HEK293 (cell line): ENCODE data around the gene KCTD12.

Experiments
- CTCF ChIA-PET: fragments of 350-600 bp; formaldehyde crosslinking; extraction: SDS; loops from one replicate; lab custom pipeline; 2021; ENCODE audit warnings: antibody characterized with exemption; lab: Yijun Ruan, JAX
- POLR2A ChIA-PET: fragments of 300-600 bp; formaldehyde crosslinking; extraction: SDS; loops from one replicate; lab custom pipeline; 2020; ENCODE audit warnings: antibody characterized with exemption, inconsistent platforms; lab: Yijun Ruan, JAX
- H3K27ac ChIP-seq: fragments of 200-500 bp; sonication (Bioruptor generic); 2 replicates; pipeline ENCODE4 v1.5.1; 2014; ENCODE audit warnings: low read depth, low read length, control low read depth, inconsistent platforms; ENCODE audit errors: extremely low read depth
- H3K36me3 ChIP-seq, 2 experiments: fragments of 200-500 bp in 1 of 2; sonication (Bioruptor generic) in 1 of 2; 1 replicate in 1 of 2; 2 replicates in 1 of 2; pipeline ENCODE4 v1.5.1; 2014 to 2017; ENCODE audit warnings: inconsistent platforms in 2 of 2, low read length in 2 of 2; ENCODE audit not compliant: control insufficient read depth in 2 of 2, insufficient read depth in 1 of 2
- H3K4me1 ChIP-seq: fragments of 200-500 bp; sonication (Bioruptor generic); 2 replicates; pipeline ENCODE4 v1.5.1; 2014; ENCODE audit warnings: mild to moderate bottlenecking, low read length, inconsistent platforms; ENCODE audit not compliant: control insufficient read depth, insufficient read depth
- H3K4me3 ChIP-seq: 2 replicates; pipeline ENCODE4 v1.5.1; 2011; ENCODE audit warnings: low read depth, mild to moderate bottlenecking, control low read depth, low read length, moderate library complexity
- H3K9me3 ChIP-seq: fragments of 200-500 bp; sonication (Bioruptor generic); 2 replicates; pipeline ENCODE4 v1.5.1; 2014; ENCODE audit warnings: low read depth, low read length, inconsistent platforms; ENCODE audit not compliant: control insufficient read depth, insufficient read depth
- HOXC10 ChIP-seq: sonication (generic); formaldehyde crosslinking; IDR thresholded peaks from 2 replicates; pipeline ENCODE4 v1.8.1; 2023; ENCODE audit warnings: mild to moderate bottlenecking, missing genetic modification reagents
- KLF8 ChIP-seq: fragments of 450-650 bp; formaldehyde crosslinking; IDR thresholded peaks from 2 replicates; pipeline ENCODE4 v1.5.1; 2016; ENCODE audit warnings: missing biosample characterization, missing genetic modification characterization
- MYNN ChIP-seq: fragments of 450-650 bp; formaldehyde crosslinking; IDR thresholded peaks from 2 replicates; pipeline ENCODE4 v1.5.1; 2016; ENCODE audit warnings: missing biosample characterization, missing genetic modification characterization, borderline replicate concordance
- PRDM1 ChIP-seq: fragments of 450-650 bp; formaldehyde crosslinking; IDR thresholded peaks from 2 replicates; pipeline ENCODE4; 2016; ENCODE audit warnings: missing biosample characterization, missing genetic modification characterization
- SALL2 ChIP-seq: fragments of 450-650 bp; formaldehyde crosslinking; IDR thresholded peaks from 2 replicates; pipeline ENCODE4 v1.5.0; 2017; ENCODE audit warnings: missing biosample characterization, mild to moderate bottlenecking, missing genetic modification characterization, borderline replicate concordance
- ZBTB10 ChIP-seq: fragments of 450-650 bp; formaldehyde crosslinking; IDR thresholded peaks from 2 replicates; pipeline ENCODE4 v1.5.1; 2016; ENCODE audit warnings: missing biosample characterization, missing genetic modification characterization
- ZBTB17 ChIP-seq: fragments of 450-650 bp; formaldehyde crosslinking; IDR thresholded peaks from 2 replicates; pipeline ENCODE4 v1.5.1; 2016; ENCODE audit warnings: missing biosample characterization, missing genetic modification characterization
- ZNF16 ChIP-seq: fragments of 450-650 bp; formaldehyde crosslinking; IDR thresholded peaks from 2 replicates; pipeline ENCODE4 v1.5.1; 2016; ENCODE audit warnings: low read depth, missing biosample characterization, missing genetic modification characterization
- ZNF174 ChIP-seq: fragments of 450-650 bp; formaldehyde crosslinking; IDR thresholded peaks from 2 replicates; pipeline ENCODE4 v1.5.0; 2017; ENCODE audit warnings: missing biosample characterization, mild to moderate bottlenecking, missing genetic modification characterization
- ZNF19 ChIP-seq: fragments of 450-650 bp; formaldehyde crosslinking; IDR thresholded peaks from 2 replicates; pipeline ENCODE4; 2016; ENCODE audit warnings: missing biosample characterization, missing genetic modification characterization, low read depth
- ZNF202 ChIP-seq: fragments of 450-650 bp; formaldehyde crosslinking; IDR thresholded peaks from 2 replicates; pipeline ENCODE4 v1.5.1; 2016; ENCODE audit warnings: missing biosample characterization, missing genetic modification characterization, borderline replicate concordance
- ZNF274 ChIP-seq, 2 experiments: fragments of 200-500 bp in 1 of 2; fragments of 450-650 bp in 1 of 2; sonication (Bioruptor generic) in 1 of 2; formaldehyde crosslinking in 1 of 2; IDR thresholded peaks; 2 replicates each; pipeline versions ENCODE4 v1.5.1 to v1.6.1; 2014 to 2016; ENCODE audit warnings: borderline replicate concordance in 1 of 2, inconsistent platforms in 1 of 2, low read length in 1 of 2, missing biosample characterization in 1 of 2, missing genetic modification characterization in 1 of 2
- ZNF404 ChIP-seq: fragments of 450-650 bp; formaldehyde crosslinking; IDR thresholded peaks from 2 replicates; pipeline ENCODE4 v1.5.1; 2017; ENCODE audit warnings: missing biosample characterization, missing genetic modification characterization
- ZNF521 ChIP-seq: fragments of 450-650 bp; formaldehyde crosslinking; IDR thresholded peaks from 2 replicates; pipeline ENCODE4 v1.5.1; 2017; ENCODE audit warnings: missing biosample characterization, mild to moderate bottlenecking, missing genetic modification characterization
- ZNF544 ChIP-seq: fragments of 450-650 bp; formaldehyde crosslinking; IDR thresholded peaks from 2 replicates; pipeline ENCODE4 v1.5.0; 2017; ENCODE audit warnings: missing biosample characterization, missing genetic modification characterization
- ZNF548 ChIP-seq: fragments of 450-650 bp; formaldehyde crosslinking; IDR thresholded peaks from 2 replicates; pipeline ENCODE4 v1.5.1; 2016; ENCODE audit warnings: missing biosample characterization, missing genetic modification characterization
- ZNF600 ChIP-seq: fragments of 450-650 bp; formaldehyde crosslinking; IDR thresholded peaks from 2 replicates; pipeline ENCODE4 v1.5.1; 2016; ENCODE audit warnings: missing biosample characterization, missing genetic modification characterization
- ZNF610 ChIP-seq: fragments of 450-650 bp; formaldehyde crosslinking; IDR thresholded peaks from 2 replicates; pipeline ENCODE4 v1.5.1; 2016; ENCODE audit warnings: missing biosample characterization, missing genetic modification characterization, borderline replicate concordance
- ZNF629 ChIP-seq: fragments of 450-650 bp; formaldehyde crosslinking; IDR thresholded peaks from 2 replicates; pipeline ENCODE4 v1.5.1; 2017; ENCODE audit warnings: missing biosample characterization, missing genetic modification characterization
- ZNF704 ChIP-seq: fragments of 450-650 bp; formaldehyde crosslinking; IDR thresholded peaks from 2 replicates; pipeline ENCODE4 v1.5.1; 2016; ENCODE audit warnings: missing biosample characterization, missing genetic modification characterization
- ZNF747 ChIP-seq: fragments of 450-650 bp; formaldehyde crosslinking; IDR thresholded peaks from 2 replicates; pipeline ENCODE4 v1.5.1; 2016; ENCODE audit warnings: missing biosample characterization, missing genetic modification characterization
- ZNF76 ChIP-seq: fragments of 450-650 bp; formaldehyde crosslinking; IDR thresholded peaks from 2 replicates; pipeline ENCODE4; 2016; ENCODE audit warnings: low read depth, missing biosample characterization, missing genetic modification characterization, borderline replicate concordance
- ZNF777 ChIP-seq: fragments of 450-650 bp; formaldehyde crosslinking; IDR thresholded peaks from 2 replicates; pipeline ENCODE4 v1.5.1; 2017; ENCODE audit warnings: missing biosample characterization, missing genetic modification characterization, borderline replicate concordance
- ZNF843 ChIP-seq: fragments of 450-650 bp; formaldehyde crosslinking; IDR thresholded peaks from 2 replicates; pipeline ENCODE4 v1.5.1; 2016; ENCODE audit warnings: missing biosample characterization, missing genetic modification characterization
- ZSCAN18 ChIP-seq: fragments of 450-650 bp; formaldehyde crosslinking; IDR thresholded peaks from 2 replicates; pipeline ENCODE4 v1.5.1; 2016; ENCODE audit warnings: missing biosample characterization, missing genetic modification characterization

Gene KCTD12

GRCh38 chr13:76846363-76846762, 39.8 kb downstream of the KCTD12 start:
- H3K4me1 ChIP-seq = no peaks in the 10 kb centered on the region
- ChIA-PET POLR2A (no interaction called here), CTCF (no interaction called here)
- no peak overlapping the region for H3K27ac ChIP-seq
- no peak overlapping the region for H3K4me3 ChIP-seq
- no peaks in the 10 kb centered on the region for H3K9me3 ChIP-seq
- no peak for TF ChIP-seq PRDM1 (tag by site-specific recombination)
- TF ChIP-seq ZNF548 = no peak
- no peak for TF ChIP-seq ZNF544 (tag by site-specific recombination)
- H3K36me3 ChIP-seq = no peaks in the 10 kb centered on the region

- ChIA-PET CTCF (no interaction called here), POLR2A (no interaction called here)
- Histone ChIP-seq H3K36me3 (no peaks in the 10 kb centered on the region), H3K4me1 (no peaks in the 10 kb centered on the region), H3K9me3 (no peaks in the 10 kb centered on the region), H3K4me3 (no peak overlapping the region), H3K27ac (no peak overlapping the region)
- TF ChIP-seq ZNF843 (tag by site-specific recombination) = no peak
- TF ChIP-seq ZBTB10 (tag by site-specific recombination) = no peak
- TF ChIP-seq ZSCAN18 (tag by site-specific recombination) = no peak
- no peak for TF ChIP-seq ZNF521 (tag by site-specific recombination)
- TF ChIP-seq ZNF629 (tag by site-specific recombination) = no peak
- no peak for TF ChIP-seq ZNF16 (tag by site-specific recombination)
- TF ChIP-seq ZNF76 (tag by site-specific recombination) = no peak
These were observed 40.3 kb downstream of the KCTD12 start for GRCh38 chr13:76845865-76846264.

GRCh38 chr13:76845367-76845766, 40.8 kb downstream of the KCTD12 start:
- TF ChIP-seq ZNF274 (IDR thresholded peaks at IDR 0.05; ENCODE audit: low read length) = no peak
- no peak for TF ChIP-seq ZNF274 (tag by site-specific recombination; IDR thresholded peaks at IDR 0.05; ENCODE audit: borderline replicate concordance)
- H3K4me3 ChIP-seq = no peak overlapping the region
- H3K36me3 ChIP-seq = no peaks in the 10 kb centered on the region
- H3K27ac ChIP-seq = no peak overlapping the region
- ChIA-PET CTCF (no interaction called here), POLR2A (no interaction called here)
- no peaks in the 10 kb centered on the region for H3K4me1 ChIP-seq
- H3K9me3 ChIP-seq = no peaks in the 10 kb centered on the region

- H3K4me3 ChIP-seq = no peak overlapping the region
- no peak overlapping the region for H3K27ac ChIP-seq
- H3K9me3 ChIP-seq = no peaks in the 10 kb centered on the region
- ChIA-PET POLR2A (no interaction called here), CTCF (interaction anchor here (0.6 to 0.8 kb wide), 3 partner anchors 8 to 1079 kb away, joined by 3 to 4 read pairs (median 4); no protein-coding TSS in a partner anchor)
- no peaks in the 10 kb centered on the region for H3K4me1 ChIP-seq
- H3K36me3 ChIP-seq = no peaks in the 10 kb centered on the region
- TF ChIP-seq HOXC10 (CRISPR knock-in tag) = no peak
- TF ChIP-seq SALL2 = no peak
- no peak for TF ChIP-seq ZNF19 (tag by site-specific recombination)
- TF ChIP-seq ZNF404 (tag by site-specific recombination) = no peak
- TF ChIP-seq ZBTB17 (tag by site-specific recombination) = no peak
- TF ChIP-seq ZNF610 = no peak
- no peak for TF ChIP-seq ZNF777 (tag by site-specific recombination)
- no peak for TF ChIP-seq MYNN (tag by site-specific recombination)
- TF ChIP-seq ZNF704 (tag by site-specific recombination) = no peak
- TF ChIP-seq ZNF174 = no peak
- no peak for TF ChIP-seq KLF8
- no peak for TF ChIP-seq ZNF747
- TF ChIP-seq ZNF202 (tag by site-specific recombination) = no peak
- no peak for TF ChIP-seq ZNF600 (tag by site-specific recombination)
These were observed 48.4 kb downstream of the KCTD12 start for GRCh38 chr13:76837801-76838200.
